ENCODE data around the gene THSD4. TPM values are rescaled to one million over a fixed set of nuclear protein-coding genes. Genes with fewer than 3 reads are reported as not detected.

The THSD4 gene
- polyA plus RNA-seq, 1 experiment = 18.8 TPM

GRCh38 chr15:71433402-71433801 is 318.1 kb downstream of the THSD4 start:
- POLR2A ChIA-PET = no interaction called here
- TF ChIP-seq CTCF (IDR thresholded peaks at IDR 0.05; ENCODE audit: insufficient read depth, low read depth, low read length) = no peak
- 0 out of 2 replicates have a peak, but pooled peaks cover 2% of the 10 kb centered on the region for H3K36me3 ChIP-seq (ENCODE audit: control insufficient read depth, insufficient read depth, low read length)
- no peak for DNase-seq (ENCODE audit: low read depth)
- CTCF ChIA-PET = interaction anchor here (1.0 to 3.6 kb wide), 3 partner anchors 8 to 324 kb away, joined by 3 to 12 read pairs (median 5); partner anchors contain the start of gene THSD4
- H3K27me3 ChIP-seq (ENCODE audit: control insufficient read depth, insufficient read depth, low read length) = no peaks in the 10 kb centered on the region; the same call in 1 of the 2 replicates
- H3K4me3 ChIP-seq (ENCODE audit: low read depth, low read length) = no peak overlapping the region

GRCh38 chr15:71434774-71435173 is 319.5 kb downstream of the THSD4 start:
- ChIA-PET POLR2A (no interaction called here), CTCF (interaction anchor here (0.6 to 3.6 kb wide), 7 partner anchors 11 to 326 kb away, joined by 3 to 12 read pairs (median 3); partner anchors contain the start of gene THSD4)
- Histone ChIP-seq H3K36me3 (ENCODE audit: control insufficient read depth, insufficient read depth, low read length) (0 out of 2 replicates have a peak, but pooled peaks cover 2% of the 10 kb centered on the region), H3K27me3 (ENCODE audit: control insufficient read depth, insufficient read depth, low read length) (no peaks in the 10 kb centered on the region; the same call in 1 of the 2 replicates), H3K4me3 (ENCODE audit: low read depth, low read length) (no peak overlapping the region)
- DNase-seq (ENCODE audit: low read depth) = no peak
- TF ChIP-seq CTCF (IDR thresholded peaks at IDR 0.05; ENCODE audit: insufficient read depth, low read depth, low read length) = no peak

GRCh38 chr15:71435552-71435951 is 320.3 kb downstream of the THSD4 start:
- no peaks in the 10 kb centered on the region; the same call in 1 of the 2 replicates for H3K27me3 ChIP-seq (ENCODE audit: control insufficient read depth, insufficient read depth, low read length)
- POLR2A ChIA-PET = no interaction called here
- DNase-seq (ENCODE audit: low read depth) = no peak
- CTCF ChIA-PET = interaction anchor here (0.9 to 3.6 kb wide), 6 partner anchors 12 to 326 kb away, joined by 3 to 12 read pairs (median 3); partner anchors contain the start of gene THSD4
- TF ChIP-seq CTCF (IDR thresholded peaks at IDR 0.05; ENCODE audit: insufficient read depth, low read depth, low read length) = no peak
- H3K36me3 ChIP-seq (ENCODE audit: control insufficient read depth, insufficient read depth, low read length) = 0 out of 2 replicates have a peak, but pooled peaks cover 2% of the 10 kb centered on the region
- no peak overlapping the region for H3K4me3 ChIP-seq (ENCODE audit: low read depth, low read length)

GRCh38 chr15:71436854-71437253 is 321.6 kb downstream of the THSD4 start:
- no peak for TF ChIP-seq CTCF (IDR thresholded peaks at IDR 0.05; ENCODE audit: insufficient read depth, low read depth, low read length)
- POLR2A ChIA-PET = interaction anchor here (0.6 kb wide), 1 partner anchor 25 kb away, joined by 4 read pairs; no protein-coding TSS in a partner anchor
- Histone ChIP-seq H3K27me3 (ENCODE audit: control insufficient read depth, insufficient read depth, low read length) (no peaks in the 10 kb centered on the region), H3K4me3 (ENCODE audit: low read depth, low read length) (no peak overlapping the region), H3K36me3 (ENCODE audit: control insufficient read depth, insufficient read depth, low read length) (0 out of 2 replicates have a peak, but pooled peaks cover 2% of the 10 kb centered on the region)
- CTCF ChIA-PET = interaction anchor here (1.2 to 3.6 kb wide), 3 partner anchors 44 to 328 kb away, joined by 3 to 12 read pairs (median 9); no protein-coding TSS in a partner anchor
- DNase-seq (ENCODE audit: low read depth) = no peak

- no peak overlapping the region for H3K4me3 ChIP-seq (ENCODE audit: low read depth, low read length)
- no peaks in the 10 kb centered on the region for H3K27me3 ChIP-seq (ENCODE audit: control insufficient read depth, insufficient read depth, low read length)
- TF ChIP-seq CTCF (IDR thresholded peaks at IDR 0.05; ENCODE audit: insufficient read depth, low read depth, low read length) = no peak
- CTCF ChIA-PET = interaction anchor here (0.6 to 3.2 kb wide), 7 partner anchors 10 to 464 kb away, joined by 3 to 9 read pairs (median 4); no protein-coding TSS in a partner anchor
- POLR2A ChIA-PET = interaction anchor here (0.6 kb wide), 1 partner anchor 26 kb away, joined by 4 read pairs; no protein-coding TSS in a partner anchor
- no peak for DNase-seq (ENCODE audit: low read depth)
- H3K36me3 ChIP-seq (ENCODE audit: control insufficient read depth, insufficient read depth, low read length) = 0 out of 2 replicates have a peak, but pooled peaks cover 2% of the 10 kb centered on the region
These were observed 322.1 kb downstream of the THSD4 start for GRCh38 chr15:71437404-71437803.

All from BJ (cell line).